IPS-18a (cell line): ENCODE measurements around the gene PLCB3.

ENCODE experiments used
- H3K27ac ChIP-seq: one replicate; pipeline ENCODE4 v1.5.1; 2013; ENCODE audit warnings: low read length
- H3K27me3 ChIP-seq: one replicate; pipeline ENCODE4 v1.6.1; 2013; ENCODE audit warnings: mild to moderate bottlenecking, low read length; ENCODE audit not compliant: control insufficient read depth, insufficient read depth
- H3K36me3 ChIP-seq: one replicate; pipeline ENCODE4 v1.6.1; 2013; ENCODE audit warnings: low read depth, low read length; ENCODE audit not compliant: control insufficient read depth
- H3K4me1 ChIP-seq: one replicate; pipeline ENCODE4 v1.6.1; 2013; ENCODE audit warnings: low read depth, low read length; ENCODE audit not compliant: control insufficient read depth
- H3K4me3 ChIP-seq: one replicate; pipeline ENCODE4 v1.5.1; 2013; ENCODE audit warnings: low read length
- H3K9ac ChIP-seq: one replicate; pipeline ENCODE4 v1.6.1; 2013; ENCODE audit warnings: mild to moderate bottlenecking, low read length, moderate library complexity
- H3K9me3 ChIP-seq: one replicate; pipeline ENCODE4 v1.6.1; 2013; ENCODE audit warnings: low read depth, low read length; ENCODE audit not compliant: control insufficient read depth

The PLCB3 gene

DNA sequence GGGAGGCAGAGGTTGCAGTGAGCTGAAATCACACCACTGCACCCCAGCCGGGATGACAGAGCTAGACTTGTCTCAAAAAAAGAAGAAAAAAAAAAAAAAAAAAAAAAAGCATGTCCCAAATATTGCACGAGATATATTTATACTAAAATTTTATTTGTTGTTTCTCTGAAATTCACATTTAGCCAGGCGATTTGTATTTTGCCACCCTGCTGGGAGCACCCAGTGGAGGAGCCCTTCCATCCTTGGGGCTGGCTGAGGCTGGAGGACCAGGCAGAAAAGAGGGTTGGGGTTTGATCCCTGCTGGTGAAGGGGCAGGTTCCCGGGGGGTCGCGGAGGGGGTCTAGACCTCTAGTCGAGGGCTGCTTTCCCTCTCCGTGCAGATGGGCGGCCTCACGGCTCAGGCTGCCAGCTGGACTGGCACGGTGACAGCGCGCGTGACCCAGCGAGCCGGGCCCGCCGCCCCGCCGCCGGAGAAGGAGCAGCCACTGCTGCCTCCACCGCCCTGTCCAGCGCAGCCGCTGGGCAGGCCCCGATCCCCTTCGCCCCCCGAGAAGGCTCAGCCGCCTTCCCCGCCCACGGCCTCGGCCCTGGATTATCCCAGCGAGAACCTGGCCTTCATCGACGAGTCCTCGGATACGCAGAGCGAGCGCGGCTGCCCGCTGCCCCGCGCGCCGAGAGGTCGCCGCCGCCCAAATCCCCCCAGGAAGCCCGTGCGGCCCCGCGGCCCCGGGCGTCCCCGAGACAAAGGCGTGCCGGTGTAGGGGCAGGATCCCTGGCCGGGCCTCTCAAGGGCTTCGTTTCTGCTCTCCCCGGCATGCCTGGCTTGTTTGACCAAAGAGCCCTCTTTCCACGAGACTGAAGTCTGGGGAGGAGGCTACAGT is 47.9 kb downstream of the PLCB3 start:
- Histone ChIP-seq H3K27ac (no peak overlapping the region), H3K4me3 (peak overlapping the region; percentile 24), H3K27me3 (peaks cover 78% of the 10 kb centered on the region), H3K4me1 (peaks cover 5% of the 10 kb centered on the region), H3K9ac (no peak overlapping the region), H3K9me3 (no peaks in the 10 kb centered on the region), H3K36me3 (no peaks in the 10 kb centered on the region)

DNA sequence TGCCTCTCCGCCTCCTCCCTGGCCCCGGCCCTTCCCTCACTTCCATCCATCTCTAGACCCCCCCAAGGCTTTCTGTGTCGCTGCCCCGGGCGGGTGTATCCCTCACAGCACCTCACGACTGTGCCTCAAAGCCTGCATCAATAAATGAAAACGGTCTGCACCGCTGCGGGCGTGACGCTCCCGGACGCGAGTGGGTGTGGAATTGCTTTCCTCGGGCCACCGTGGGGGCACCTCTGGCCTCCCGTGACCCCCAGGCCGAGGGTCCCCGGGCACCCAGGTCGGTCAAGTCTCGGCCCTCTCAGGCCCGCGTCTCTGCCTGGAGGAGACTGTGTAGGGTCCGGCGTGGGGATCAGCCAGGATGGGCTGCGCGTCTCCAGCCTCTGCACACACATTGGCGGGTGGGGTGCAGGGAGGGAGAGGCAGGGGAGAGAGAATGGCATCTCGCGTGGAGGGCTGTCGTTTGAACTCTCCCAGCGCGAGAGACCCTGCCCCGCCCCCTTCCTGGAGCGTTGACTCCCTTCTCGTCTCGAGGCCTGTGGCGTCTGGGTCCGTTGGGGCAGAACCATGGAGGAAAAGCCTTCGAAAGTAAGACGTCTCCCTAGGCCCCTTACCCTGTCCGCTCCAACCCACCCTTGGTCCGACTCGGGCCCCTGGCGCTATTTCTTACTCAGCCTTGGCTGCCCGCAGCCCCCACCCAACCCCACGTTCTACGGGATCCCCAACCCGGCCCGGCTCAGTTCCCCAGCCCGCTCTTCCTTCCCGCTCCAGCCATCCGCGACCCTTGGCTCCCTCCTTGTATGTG is 48.7 kb downstream of the PLCB3 start, which contains the start of gene CATSPERZ:
TSS of gene CATSPERZ (plus strand) at position 512 of the 802 bp plus-strand sequence. CDS start at position 565, 53 bp downstream.
- Histone ChIP-seq H3K4me3 (peak within 1 kb of the TSS; percentile 24), H3K36me3 (no peaks in the 10 kb centered on the region), H3K27ac (no peak within 1 kb of the TSS), H3K27me3 (peaks cover 70% of the 10 kb centered on the region), H3K4me1 (peaks cover 6% of the 10 kb centered on the region), H3K9me3 (no peaks in the 10 kb centered on the region), H3K9ac (no peak within 1 kb of the TSS)

DNA sequence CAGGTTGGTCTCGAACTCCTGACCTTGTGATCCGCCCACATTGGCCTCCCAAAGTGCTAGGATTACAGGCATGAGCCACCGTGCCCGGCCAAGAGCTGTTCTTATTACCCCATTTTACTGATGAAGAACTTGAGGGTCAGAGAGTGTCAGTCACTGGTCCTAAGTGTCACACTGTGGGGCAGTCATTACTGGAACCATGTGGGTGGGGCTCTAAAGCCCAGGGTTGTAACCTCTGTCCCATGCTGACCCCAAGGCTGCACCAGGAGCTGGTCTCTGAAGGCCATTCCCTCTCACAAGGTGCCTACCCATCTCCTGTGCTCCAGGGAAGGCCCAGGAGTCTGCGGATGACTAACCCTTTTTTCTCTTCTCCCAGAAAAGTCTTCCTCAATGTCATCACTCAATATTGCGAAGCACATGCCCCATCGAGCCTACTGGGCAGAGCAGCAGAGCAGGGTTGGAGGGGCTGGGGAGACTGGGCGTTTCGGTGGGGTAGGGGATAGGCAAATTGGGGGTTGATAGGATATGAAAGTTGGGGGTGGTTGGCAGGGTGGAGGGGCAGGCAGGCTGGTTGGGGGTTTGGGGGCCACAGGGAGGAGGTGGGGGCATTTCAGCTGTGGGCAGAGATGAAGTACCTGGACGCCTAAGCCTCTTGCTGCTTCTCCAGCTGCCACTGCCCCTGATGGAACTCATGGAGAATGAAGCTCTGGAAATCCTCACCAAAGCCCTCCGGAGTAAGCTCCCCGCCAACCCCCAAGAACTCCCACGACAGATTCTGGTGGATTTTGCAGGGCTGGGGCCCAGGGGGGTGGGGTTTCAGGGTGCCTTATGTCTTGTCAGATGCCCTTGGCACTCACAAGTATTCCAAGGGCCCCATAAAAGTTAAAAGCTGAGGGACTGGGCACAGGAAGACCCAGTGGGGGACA is 52.0 kb downstream of the PLCB3 start:
- peaks cover 10% of the 10 kb centered on the region for H3K4me1 ChIP-seq
- H3K27ac ChIP-seq, result no peak overlapping the region
- no peaks in the 10 kb centered on the region for H3K9me3 ChIP-seq
- no peak overlapping the region for H3K9ac ChIP-seq
- H3K4me3 ChIP-seq, result peak overlapping the region; percentile 66
- H3K27me3 ChIP-seq, result peaks cover 37% of the 10 kb centered on the region
- H3K36me3 ChIP-seq, result no peaks in the 10 kb centered on the region

- no peak overlapping the region for H3K27ac ChIP-seq
- H3K9ac ChIP-seq, result peak overlapping the region; percentile 83
Measured at GRCh38 chr11:64304032-64304315, 52.6 kb downstream of the PLCB3 start.

GRCh38 chr11:64304316-64305072 is 53.2 kb downstream of the PLCB3 start:
- Histone ChIP-seq H3K27me3 (peaks cover 26% of the 10 kb centered on the region), H3K9me3 (no peaks in the 10 kb centered on the region), H3K4me1 (peaks cover 10% of the 10 kb centered on the region), H3K36me3 (no peaks in the 10 kb centered on the region), H3K4me3 (peak overlapping the region; percentile 66), H3K9ac (peak overlapping the region; percentile 83), H3K27ac (peak overlapping the region; percentile 82)

More at GRCh38 chr11:64304032-64304315, 52.6 kb downstream of the PLCB3 start:
- H3K9me3 ChIP-seq, result no peaks in the 10 kb centered on the region
- peaks cover 31% of the 10 kb centered on the region for H3K27me3 ChIP-seq
- H3K36me3 ChIP-seq, result no peaks in the 10 kb centered on the region
- H3K4me3 ChIP-seq, result peak overlapping the region; percentile 66
- H3K4me1 ChIP-seq, result peaks cover 10% of the 10 kb centered on the region

DNA sequence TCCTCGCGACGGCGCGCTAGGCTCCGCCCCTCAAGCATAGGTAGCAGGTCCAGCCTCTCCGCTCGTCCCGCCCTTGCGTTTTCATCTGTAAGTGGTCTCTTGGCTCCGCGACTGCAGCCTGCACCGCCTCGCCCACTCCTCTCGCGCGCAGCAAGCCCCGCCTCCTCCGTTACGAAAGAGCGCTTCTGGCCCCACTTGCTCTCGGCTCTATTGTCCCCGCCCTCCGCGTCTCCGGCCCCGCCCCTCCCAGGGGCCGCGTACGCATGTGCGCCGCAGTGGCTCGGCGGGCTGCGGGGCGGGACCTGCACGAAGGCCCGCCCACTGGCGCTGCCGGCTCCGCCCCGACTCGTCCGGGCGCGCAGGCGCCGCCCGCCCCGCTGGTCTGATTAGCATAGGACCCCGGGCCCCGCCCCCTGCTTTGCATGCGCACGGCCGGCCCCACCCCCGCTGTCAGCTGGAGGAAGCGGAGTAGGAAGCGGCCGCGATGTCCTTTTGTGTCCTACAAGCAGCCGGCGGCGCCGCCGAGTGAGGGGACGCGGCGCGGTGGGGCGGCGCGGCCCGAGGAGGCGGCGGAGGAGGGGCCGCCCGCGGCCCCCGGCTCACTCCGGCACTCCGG is 53.9 kb downstream of the PLCB3 start, which contains the start of gene ESRRA:
TSS of gene ESRRA (plus strand) at position 450 of the 616 bp plus-strand sequence. CDS start 1,656 bp downstream, outside the sequence.
- Histone ChIP-seq H3K27me3 (peaks cover 19% of the 10 kb centered on the region), H3K9me3 (no peaks in the 10 kb centered on the region), H3K36me3 (no peaks in the 10 kb centered on the region), H3K9ac (peak within 1 kb of the TSS; percentile 83), H3K4me1 (peaks cover 10% of the 10 kb centered on the region), H3K4me3 (peak within 1 kb of the TSS; percentile 80), H3K27ac (peak within 1 kb of the TSS; percentile 82)

GRCh38 chr11:64305691-64306562 is 54.6 kb downstream of the PLCB3 start:
- no peaks in the 10 kb centered on the region for H3K36me3 ChIP-seq
- H3K4me1 ChIP-seq, result peaks cover 10% of the 10 kb centered on the region
- H3K9ac ChIP-seq, result peak overlapping the region; percentile 82
- no peak overlapping the region for H3K27ac ChIP-seq
- H3K9me3 ChIP-seq, result no peaks in the 10 kb centered on the region
- H3K27me3 ChIP-seq, result peaks cover 11% of the 10 kb centered on the region
- peak overlapping the region; percentile 80 for H3K4me3 ChIP-seq

GRCh38 chr11:64306563-64306875 is 55.2 kb downstream of the PLCB3 start:
- peak overlapping the region; percentile 82 for H3K9ac ChIP-seq
- no peak overlapping the region for H3K27ac ChIP-seq
- no peaks in the 10 kb centered on the region for H3K9me3 ChIP-seq
- peak overlapping the region; percentile 80 for H3K4me3 ChIP-seq
- peaks cover 5% of the 10 kb centered on the region for H3K27me3 ChIP-seq
- peaks cover 10% of the 10 kb centered on the region for H3K4me1 ChIP-seq
- no peaks in the 10 kb centered on the region for H3K36me3 ChIP-seq

GRCh38 chr11:64306876-64307622 is 55.7 kb downstream of the PLCB3 start:
- Histone ChIP-seq H3K27ac (no peak overlapping the region), H3K27me3 (no peaks in the 10 kb centered on the region), H3K4me1 (peaks cover 10% of the 10 kb centered on the region), H3K9me3 (no peaks in the 10 kb centered on the region), H3K4me3 (peak overlapping the region; percentile 80), H3K9ac (peak overlapping the region; percentile 82), H3K36me3 (no peaks in the 10 kb centered on the region)
